Heart right ventricle (tissue), 16 donors: Measurements from ENCODE around the gene NOL12. TPM values are rescaled to one million over a fixed set of nuclear protein-coding genes. Genes with fewer than 3 reads are reported as not detected.
"Not testable (repeated sequence)": the region's sequence is repeated elsewhere in the genome, so short reads cannot be mapped to it uniquely, and the experiment has no call there.

Experiments used
- ATAC-seq, 8 donors: fragments of 200-7000 bp; cut with Tn5 transposase; one replicate each; pipeline ENCODE4 v1.9.1; 2020; ENCODE audit warnings: mild to moderate bottlenecking in 8 of 8, moderate library complexity in 8 of 8, moderate number of reproducible peaks in 1 of 8
- DNase-seq, 2 donors: peaks; one replicate each; pipeline ENCODE4 v3.0.0-alpha.2; 2020
- H3K27ac ChIP-seq, 10 donors: fragments of 200-600 bp; sonication (generic) in 2 of 10; one replicate each; pipeline versions ENCODE4 v1.5.0 to v1.8.0; 2020 to 2022; ENCODE audit warnings: mild to moderate bottlenecking in 3 of 10
- H3K27me3 ChIP-seq, 7 donors: fragments of 200-600 bp; one replicate each; pipeline ENCODE4 v1.8.0; 2021 to 2022; ENCODE audit warnings: mild to moderate bottlenecking in 2 of 7
- H3K36me3 ChIP-seq, 9 donors: fragments of 200-600 bp; sonication (generic) in 1 of 9; one replicate each; pipeline versions ENCODE4 v1.5.0 to v1.8.0; 2020 to 2022; ENCODE audit warnings: mild to moderate bottlenecking in 2 of 9
- H3K4me1 ChIP-seq, 9 donors: fragments of 200-600 bp; sonication (generic) in 1 of 9; one replicate each; pipeline versions ENCODE4 v1.5.0 to v1.8.0; 2020 to 2022; ENCODE audit warnings: mild to moderate bottlenecking in 4 of 9
- H3K4me3 ChIP-seq, 10 donors: fragments of 200-600 bp; sonication (generic) in 2 of 10; one replicate each; pipeline versions ENCODE4 v1.5.0 to v1.8.0; 2020 to 2022; ENCODE audit warnings: mild to moderate bottlenecking in 7 of 10, moderate library complexity in 2 of 10
- H3K9me3 ChIP-seq, 11 donors: fragments of 200-600 bp in 10 of 11; sonication (generic) in 2 of 11; one replicate each; pipeline versions ENCODE4 v1.5.0 to v1.8.0; 2013 to 2022; ENCODE audit warnings: mild to moderate bottlenecking in 2 of 11, control low read depth in 1 of 11, moderate library complexity in 1 of 11
- WGBS, 2 donors: extraction: QIAGEN DNeasy Blood & Tissue Kit; methylation state at CpG; one replicate each; pipeline ENCODE4 v1.1.7; 2013; ENCODE audit warnings: inconsistent platforms in 1 of 2; 5-methylcytosine and 5-hydroxymethylcytosine counted together
- intact Hi-C, 10 donors: fragments of 100-400 bp; cut with DNase I; formaldehyde crosslinking; loops; one replicate each; pipeline versions ENCODE4 v1.11.1 to v1.14.2; 2022
- polyA plus RNA-seq, 2 donors: library from polyadenylated mRNA; stranded (reverse); fragments of 200-250 nt; gene quantifications; one replicate each; pipeline ENCODE4 v1.2.3, GENCODE V29; 2013
- total RNA-seq, 10 donors: library from RNA; stranded (reverse); fragmentation: NEBNext Ultra II Directional in 3 of 10; extraction: Animal tissue kit (Norgen Biotek cat#: 25700) in 3 of 10; gene quantifications; one replicate each; pipeline versions ENCODE4 v1.2.1 to v1.2.4, GENCODE V29; 2021 to 2023
- TF ChIP-seq, protein P1 (sequence below), 9 donors: fragments of 200-600 bp; sonication (generic) in 2 of 9; IDR thresholded peaks; one replicate each; pipeline versions ENCODE4 v1.5.0 to v1.8.0; 2021 to 2022; ENCODE audit warnings: antibody characterized with exemption in 9 of 9, mild to moderate bottlenecking in 5 of 9, moderate library complexity in 1 of 9
- donor health status: Arrhythmogenic right ventricular cardiomyopathy.
- donor health status: ischemic (EF 13 %, LVEDD 7.1; RV severe dilation, severe dysfunction).
- donor health status: healthy with polysubstance abuse.
- donor health status: DM: no; HTN: yes; CAD: no.
- donor health status: DM: no; HTN: no; CAD: no.
- donor health status: ischemic (EF 25% LVEDD 6.9; RV normal size, moderate dysfunction).
- donor health status: ischemic (EF 25% LVEDD 5.7; RV mildly dilated, moderate dysfunction).
- donor health status: healthy.
- donor health status: DM: yes; HTN: yes; CAD: no.
- donor health status: Ischemic cardiomyopathy.
- donor health status: ischemic (EF 35%, LVEDD 5.7; RV mildly dilated, moderate dysfunction).
- donor health status: nonischemic (EF 11% LVEDD 7.7; RV severe dilation, severe dysfunction).
- donor health status: DM: yes; HTN: yes; CAD: no.
- donor health status: PGD.
- donor health status: ischemic (EF 29% LVEDD 5.4; RV normal size, mild dysfunction).
- donor health status: nonischemic (EF 23%, LVEDD 6.1; RV moderate dilation, normal function).

NOL12 gene
- total and polyA plus RNA-seq, 12 donors: 10.8 to 35.3 (median 13.3) TPM

DNA sequence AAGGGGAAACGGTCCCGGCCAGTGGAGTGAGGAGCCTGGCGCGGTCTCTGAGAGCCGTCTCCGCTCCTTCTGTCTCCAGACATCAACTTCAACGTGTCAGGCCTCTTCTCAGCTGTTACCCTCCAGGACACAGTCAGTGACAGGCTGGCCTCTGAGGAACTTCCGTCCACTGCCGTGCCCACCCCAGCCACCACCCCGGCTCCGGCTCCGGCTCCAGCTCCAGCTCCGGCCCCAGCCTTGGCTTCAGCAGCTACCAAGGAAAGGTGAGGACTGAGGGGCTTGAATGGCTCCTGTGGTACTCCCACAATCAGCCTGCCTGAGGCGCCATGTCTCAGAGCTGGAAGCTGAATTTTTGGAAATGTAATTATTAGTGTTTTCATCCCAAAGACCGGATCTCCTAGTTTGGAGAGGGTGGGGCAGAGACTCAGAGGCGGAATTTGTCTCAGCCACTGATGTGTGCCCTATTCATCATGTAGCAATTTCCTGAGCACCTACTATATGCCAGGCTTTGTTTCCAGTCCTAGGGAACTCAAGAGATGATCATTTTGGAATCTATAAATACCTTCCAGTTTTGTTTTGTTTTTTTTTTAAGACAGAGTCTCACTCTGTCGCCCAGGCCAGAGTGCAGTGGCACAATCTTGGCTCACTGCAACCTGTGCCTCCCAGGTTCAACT is 35.5 kb upstream of the NOL12 start:
- Histone ChIP-seq H3K27me3 (no peaks in the 10 kb centered on the region), H3K4me1 (peaks cover 0 to 3% (median 0%) of the 10 kb centered on the region in 9 donors), H3K36me3 (peaks cover 0 to 94% (median 0%) of the 10 kb centered on the region in 9 donors), H3K27ac (no peak overlapping the region), H3K9me3 (no peaks in the 10 kb centered on the region), H3K4me3 (no peak overlapping the region)
- TF ChIP-seq, protein P1, sequence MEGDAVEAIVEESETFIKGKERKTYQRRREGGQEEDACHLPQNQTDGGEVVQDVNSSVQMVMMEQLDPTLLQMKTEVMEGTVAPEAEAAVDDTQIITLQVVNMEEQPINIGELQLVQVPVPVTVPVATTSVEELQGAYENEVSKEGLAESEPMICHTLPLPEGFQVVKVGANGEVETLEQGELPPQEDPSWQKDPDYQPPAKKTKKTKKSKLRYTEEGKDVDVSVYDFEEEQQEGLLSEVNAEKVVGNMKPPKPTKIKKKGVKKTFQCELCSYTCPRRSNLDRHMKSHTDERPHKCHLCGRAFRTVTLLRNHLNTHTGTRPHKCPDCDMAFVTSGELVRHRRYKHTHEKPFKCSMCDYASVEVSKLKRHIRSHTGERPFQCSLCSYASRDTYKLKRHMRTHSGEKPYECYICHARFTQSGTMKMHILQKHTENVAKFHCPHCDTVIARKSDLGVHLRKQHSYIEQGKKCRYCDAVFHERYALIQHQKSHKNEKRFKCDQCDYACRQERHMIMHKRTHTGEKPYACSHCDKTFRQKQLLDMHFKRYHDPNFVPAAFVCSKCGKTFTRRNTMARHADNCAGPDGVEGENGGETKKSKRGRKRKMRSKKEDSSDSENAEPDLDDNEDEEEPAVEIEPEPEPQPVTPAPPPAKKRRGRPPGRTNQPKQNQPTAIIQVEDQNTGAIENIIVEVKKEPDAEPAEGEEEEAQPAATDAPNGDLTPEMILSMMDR (IDR thresholded peaks at IDR 0.05): no peak
- ATAC-seq (no peak), DNase-seq (no peak)
- WGBS, 2 donors: 94% methylated on average over 17 of the region's 17 CpGs
- intact Hi-C loops: no loop called here

DNA sequence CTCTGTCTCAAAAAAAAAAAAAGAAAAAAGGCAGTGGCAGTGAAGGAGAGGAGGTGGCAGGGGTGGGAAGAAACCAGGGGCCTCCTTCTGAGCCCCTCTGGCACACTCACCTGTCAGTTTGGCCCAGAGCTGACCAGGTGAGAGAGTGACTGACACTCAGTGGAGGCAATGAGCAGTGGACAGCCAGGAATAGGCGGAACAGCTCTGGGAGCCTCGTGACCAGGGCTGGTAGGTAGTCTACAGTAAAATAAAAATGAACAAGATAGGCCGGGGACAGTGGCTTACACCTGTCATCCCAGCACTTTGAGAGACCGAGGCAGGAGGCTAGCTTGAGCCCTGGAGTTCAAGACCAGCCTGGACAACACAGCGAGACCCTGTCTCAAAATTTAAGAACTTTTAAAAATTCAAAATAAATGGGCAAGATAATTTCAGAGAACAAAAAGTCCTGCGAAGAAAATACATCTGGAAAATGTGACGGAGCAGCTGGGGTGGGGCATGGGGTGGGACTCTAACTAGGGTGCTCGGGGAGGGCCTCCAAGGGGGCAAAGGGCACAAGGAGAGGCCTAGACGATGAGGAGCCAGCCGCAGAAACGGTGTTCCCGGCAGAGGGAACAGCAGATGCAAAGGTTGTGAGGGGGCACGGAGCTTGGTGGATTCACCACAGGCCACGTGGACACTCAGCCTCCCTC is 31.4 kb upstream of the NOL12 start:
- H3K4me1 ChIP-seq: peaks cover 4 to 30% (median 15%) of the 10 kb centered on the region in 9 donors
- no peaks in the 10 kb centered on the region for H3K9me3 ChIP-seq
- H3K27me3 ChIP-seq: no peaks in the 10 kb centered on the region
- H3K4me3 ChIP-seq: no peak overlapping the region
- intact Hi-C loops: no loop called here
- H3K36me3 ChIP-seq: peaks cover 0 to 53% (median 0%) of the 10 kb centered on the region in 9 donors
- TF ChIP-seq, protein P1 (IDR thresholded peaks at IDR 0.05): no peak
- ATAC-seq (no peak), DNase-seq (no peak)
- peak overlapping the region in 3 of 10 donors; percentile 49 to 62 (median 52) for H3K27ac ChIP-seq
- WGBS, 2 donors: 75 to 84% methylated on average over 14 of the region's 14 CpGs

DNA sequence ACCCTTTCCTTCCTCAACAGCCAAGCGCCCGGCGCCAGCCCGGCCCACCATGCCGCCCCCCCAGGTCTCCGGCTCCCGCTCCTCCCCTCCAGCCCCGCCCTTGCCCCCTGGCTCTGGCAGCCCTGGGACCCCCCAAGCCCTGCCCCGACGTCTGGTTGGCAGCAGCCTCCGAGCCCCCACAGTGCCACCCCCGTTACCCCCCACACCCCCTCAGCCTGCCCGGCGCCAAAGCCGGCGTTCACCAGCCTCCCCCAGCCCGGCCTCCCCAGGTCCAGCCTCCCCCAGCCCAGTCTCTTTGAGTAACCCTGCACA is 30.9 kb upstream of the NOL12 start:
- ATAC-seq: no peak
- no peak overlapping the region for H3K4me3 ChIP-seq
- 74 to 86% methylated on average over 17 of the region's 17 CpGs for WGBS, 2 donors

DNA sequence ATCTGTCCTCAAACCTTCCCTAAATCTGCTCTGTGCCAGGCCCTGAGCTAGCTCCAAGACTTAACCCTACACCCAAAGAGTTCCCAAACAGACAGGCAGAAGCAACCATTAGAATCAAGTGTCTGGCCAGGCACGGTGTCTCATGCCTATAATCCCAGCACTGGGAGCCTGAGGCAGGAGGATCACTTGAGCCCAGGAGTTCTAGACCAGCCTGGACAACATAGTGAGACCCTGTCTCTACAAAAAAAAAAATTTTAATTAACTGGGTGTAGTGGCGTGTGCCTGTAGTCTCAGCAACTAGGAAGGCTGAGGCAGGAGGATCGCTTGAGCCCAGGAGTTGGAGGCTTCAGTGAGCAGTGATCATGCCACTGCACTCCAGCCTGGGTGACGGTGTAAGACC is 29.6 kb upstream of the NOL12 start:
- peak overlapping the region in 5 of 10 donors; percentile 39 to 62 (median 52) for H3K27ac ChIP-seq
- H3K9me3 ChIP-seq, ATAC-seq, intact Hi-C loops, H3K4me3 ChIP-seq, H3K27me3 ChIP-seq, DNase-seq: not testable (repeated sequence)
- peaks cover 8 to 49% (median 33%) of the 10 kb centered on the region in 9 donors for H3K4me1 ChIP-seq
- H3K36me3 ChIP-seq: peaks cover 0 to 34% (median 0%) of the 10 kb centered on the region in 9 donors
- 94 to 96% methylated on average over 4 of the region's 4 CpGs for WGBS, 2 donors

More for the DNA sequence above, 30.9 kb upstream of the NOL12 start:
- intact Hi-C loops: no loop called here
- Histone ChIP-seq H3K27me3 (no peaks in the 10 kb centered on the region), H3K27ac (peak overlapping the region in 6 of 10 donors; percentile 31 to 62 (median 51)), H3K4me1 (peaks cover 8 to 35% (median 20%) of the 10 kb centered on the region in 9 donors), H3K9me3 (no peaks in the 10 kb centered on the region), H3K36me3 (peaks cover 0 to 48% (median 0%) of the 10 kb centered on the region in 9 donors)
- DNase-seq: no peak
- TF ChIP-seq, protein P1 (IDR thresholded peaks at IDR 0.05): no peak
